Smooth muscle cell (in vitro differentiated cells): ENCODE data around the gene ARHGEF10L. TPM values are rescaled to one million over a fixed set of nuclear protein-coding genes. Genes with fewer than 3 reads are reported as not detected.

ENCODE experiments used
- DNase-seq: peaks from one replicate; lab custom pipeline; 2025; ENCODE audit not compliant: unreplicated experiment; lab: John Stamatoyannopoulos, UW
- H2AFZ ChIP-seq: fragments of 200-600 bp; sonication (generic); 2 replicates; pipeline ENCODE4 v1.6.0; 2016; ENCODE audit warnings: antibody characterized with exemption, low read depth, mild to moderate bottlenecking
- H3F3A ChIP-seq: fragments of 200-600 bp; sonication (generic); 2 replicates; pipeline ENCODE4 v1.6.0; 2017; ENCODE audit warnings: antibody characterized with exemption, low read depth
- H3K27ac ChIP-seq: fragments of 200-600 bp; sonication (generic); 2 replicates; pipeline ENCODE4 v1.5.1; 2016; ENCODE audit warnings: low read depth, mild to moderate bottlenecking
- H3K27me3 ChIP-seq: fragments of 200-600 bp; sonication (generic); 2 replicates; pipeline ENCODE4 v1.6.1; 2016; ENCODE audit warnings: low read depth, mild to moderate bottlenecking
- H3K36me3 ChIP-seq: fragments of 200-600 bp; sonication (generic); 2 replicates; pipeline ENCODE4 v1.5.1; 2016; ENCODE audit warnings: low read depth
- H3K4me1 ChIP-seq: fragments of 200-600 bp; sonication (generic); 2 replicates; pipeline ENCODE4 v1.5.1; 2016; ENCODE audit warnings: low read depth
- H3K4me2 ChIP-seq: fragments of 200-600 bp; sonication (generic); 2 replicates; pipeline ENCODE4 v1.6.0; 2016; ENCODE audit warnings: mild to moderate bottlenecking
- H3K4me3 ChIP-seq: fragments of 200-600 bp; sonication (generic); 2 replicates; pipeline ENCODE4 v1.5.1; 2016; ENCODE audit warnings: mild to moderate bottlenecking
- H3K79me2 ChIP-seq: fragments of 200-600 bp; sonication (generic); 2 replicates; pipeline ENCODE4 v1.6.0; 2016; ENCODE audit warnings: low read depth, mild to moderate bottlenecking
- H3K9ac ChIP-seq: fragments of 200-600 bp; sonication (generic); 2 replicates; pipeline ENCODE4 v1.6.0; 2016; ENCODE audit warnings: low read depth
- H3K9me3 ChIP-seq: fragments of 200-600 bp; sonication (generic); replicated peaks from 2 replicates; pipeline ENCODE4 v1.5.1; 2016; ENCODE audit warnings: low read depth
- H4K20me1 ChIP-seq: fragments of 200-600 bp; sonication (generic); 2 replicates; pipeline ENCODE4 v1.6.0; 2016; ENCODE audit warnings: low read depth
- WGBS: methylation state at CpG from one replicate; pipeline ENCODE4 v1.1.7; 2016; ENCODE audit warnings: low lambda C conversion rate; 5-methylcytosine and 5-hydroxymethylcytosine counted together
- polyA plus RNA-seq: library from polyadenylated mRNA; unstranded; fragments of >200 nt; fragmentation: Nextera tagmentation; extraction: Ambion mirVana; gene quantifications from 2 replicates; pipeline ENCODE4 v1.2.1, GENCODE V29; 2016
- total RNA-seq: library from RNA; depleted of rRNA; stranded (reverse); fragments of >200 nt; gene quantifications from 2 replicates; pipeline ENCODE4 v1.2.3, GENCODE V29; 2014
- TF ChIP-seq, protein P1 (sequence below): fragments of 200-600 bp; sonication (generic); IDR thresholded peaks from 2 replicates; pipeline ENCODE4 v1.5.1; 2017; ENCODE audit warnings: borderline replicate concordance, mild to moderate bottlenecking, antibody characterized with exemption; ENCODE audit not compliant: insufficient read depth, poor library complexity, severe bottlenecking

ARHGEF10L gene
- total and polyA plus RNA-seq, 2 experiments from 2014 or later: 6.6 to 13.7 TPM

DNA sequence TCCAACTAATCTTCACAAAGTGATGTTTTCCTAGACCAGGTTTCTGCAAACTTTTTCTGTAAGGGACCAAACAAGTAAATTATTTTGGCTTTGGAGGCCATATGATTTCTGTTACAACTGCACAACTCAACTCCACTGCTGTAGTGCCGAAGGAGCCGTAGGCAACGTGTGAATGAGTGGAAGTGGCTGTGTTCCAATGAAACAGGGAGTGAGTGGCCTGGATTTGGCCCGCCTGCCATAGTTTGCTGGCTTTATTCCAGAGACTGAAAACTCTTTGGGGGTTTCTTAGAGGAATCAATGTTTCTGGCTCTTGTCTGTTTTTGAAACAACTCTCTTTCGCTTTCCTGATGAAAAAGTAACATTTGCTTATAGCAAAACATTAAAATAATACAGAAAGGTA, 203.1 kb downstream of the ARHGEF10L start:
- Histone ChIP-seq H3K9ac (no peak overlapping the region), H4K20me1 (no peaks in the 10 kb centered on the region), H3K27me3 (peaks cover 25% of the 10 kb centered on the region), H3K27ac (no peak overlapping the region), H3F3A (no peaks in the 10 kb centered on the region), H3K4me2 (no peak overlapping the region), H2AFZ (no peak overlapping the region), H3K9me3 (no peaks in the 10 kb centered on the region), H3K36me3 (no peaks in the 10 kb centered on the region), H3K79me2 (no peaks in the 10 kb centered on the region), H3K4me3 (no peak overlapping the region), H3K4me1 (no peaks in the 10 kb centered on the region)
- WGBS: 86% methylated on average over 5 of the region's 5 CpGs
- DNase-seq: no peak
- TF ChIP-seq, protein P1, sequence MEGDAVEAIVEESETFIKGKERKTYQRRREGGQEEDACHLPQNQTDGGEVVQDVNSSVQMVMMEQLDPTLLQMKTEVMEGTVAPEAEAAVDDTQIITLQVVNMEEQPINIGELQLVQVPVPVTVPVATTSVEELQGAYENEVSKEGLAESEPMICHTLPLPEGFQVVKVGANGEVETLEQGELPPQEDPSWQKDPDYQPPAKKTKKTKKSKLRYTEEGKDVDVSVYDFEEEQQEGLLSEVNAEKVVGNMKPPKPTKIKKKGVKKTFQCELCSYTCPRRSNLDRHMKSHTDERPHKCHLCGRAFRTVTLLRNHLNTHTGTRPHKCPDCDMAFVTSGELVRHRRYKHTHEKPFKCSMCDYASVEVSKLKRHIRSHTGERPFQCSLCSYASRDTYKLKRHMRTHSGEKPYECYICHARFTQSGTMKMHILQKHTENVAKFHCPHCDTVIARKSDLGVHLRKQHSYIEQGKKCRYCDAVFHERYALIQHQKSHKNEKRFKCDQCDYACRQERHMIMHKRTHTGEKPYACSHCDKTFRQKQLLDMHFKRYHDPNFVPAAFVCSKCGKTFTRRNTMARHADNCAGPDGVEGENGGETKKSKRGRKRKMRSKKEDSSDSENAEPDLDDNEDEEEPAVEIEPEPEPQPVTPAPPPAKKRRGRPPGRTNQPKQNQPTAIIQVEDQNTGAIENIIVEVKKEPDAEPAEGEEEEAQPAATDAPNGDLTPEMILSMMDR: no peak

DNA sequence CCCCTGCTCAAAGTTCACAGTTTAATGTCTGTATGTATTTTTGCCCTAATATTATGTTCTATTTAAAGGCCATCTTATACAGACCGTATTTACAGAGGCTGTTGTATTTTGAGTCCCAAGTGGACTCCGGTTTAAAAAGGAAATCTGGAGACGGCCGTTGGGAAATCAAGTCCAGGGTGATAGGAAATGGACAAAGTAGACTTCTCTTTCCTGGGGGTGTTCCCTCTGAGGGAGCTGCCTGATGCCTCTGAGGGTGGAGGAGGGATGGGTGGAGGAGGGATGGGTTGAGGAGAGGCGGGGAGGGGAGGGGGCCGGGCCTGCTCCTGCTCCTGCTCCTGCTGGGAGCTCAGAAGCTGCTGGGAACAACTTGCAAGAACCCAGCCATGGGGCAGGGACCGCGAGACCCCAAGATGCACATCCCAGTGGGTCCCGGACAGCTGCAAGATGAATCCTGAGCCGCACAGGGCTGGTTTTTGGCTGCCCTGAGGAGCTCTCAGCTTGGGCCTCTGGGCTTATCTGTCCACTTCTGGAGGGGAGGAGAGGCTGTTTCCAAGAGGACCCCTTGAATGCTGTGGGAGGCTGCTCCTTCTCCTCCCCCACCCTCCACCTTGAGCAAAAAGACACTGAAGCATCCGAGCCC, 203.6 kb downstream of the ARHGEF10L start:
- Histone ChIP-seq H3K9ac (no peak overlapping the region), H3K4me1 (no peaks in the 10 kb centered on the region), H3F3A (no peaks in the 10 kb centered on the region), H3K79me2 (no peaks in the 10 kb centered on the region), H3K4me2 (no peak overlapping the region), H3K9me3 (no peaks in the 10 kb centered on the region), H3K27me3 (peaks cover 28% of the 10 kb centered on the region), H4K20me1 (no peaks in the 10 kb centered on the region), H3K36me3 (no peaks in the 10 kb centered on the region), H2AFZ (no peak overlapping the region), H3K4me3 (no peak overlapping the region), H3K27ac (no peak overlapping the region)
- TF ChIP-seq, protein P1: no peak
- DNase-seq: no peak
- WGBS: 90% methylated on average over 9 of the region's 11 CpGs

GRCh38 chr1:17743925-17744324, 204.4 kb downstream of the ARHGEF10L start:
- Histone ChIP-seq H3F3A (no peaks in the 10 kb centered on the region), H3K27me3 (peaks cover 28% of the 10 kb centered on the region), H3K4me2 (no peak overlapping the region), H4K20me1 (no peaks in the 10 kb centered on the region), H3K4me1 (no peaks in the 10 kb centered on the region), H3K4me3 (no peak overlapping the region), H3K27ac (no peak overlapping the region), H2AFZ (no peak overlapping the region), H3K79me2 (no peaks in the 10 kb centered on the region), H3K9me3 (no peaks in the 10 kb centered on the region), H3K9ac (no peak overlapping the region), H3K36me3 (no peaks in the 10 kb centered on the region)
- TF ChIP-seq, protein P1: no peak
- 94% methylated on average over 3 of the region's 3 CpGs for whole genome bisulfite sequencing
- DNase-seq: no peak
